HG02981 (cell line): ENCODE measurements around the gene KIAA1614.

Experiments
- ATAC-seq: cut with Tn5 transposase; IDR thresholded peaks from one replicate; pipeline ENCODE4 v1.9.1; 2021; ENCODE audit warnings: mild to moderate bottlenecking, moderate library complexity; ENCODE audit not compliant: unreplicated experiment

Gene KIAA1614

GRCh38 chr1:180923021-180923841 lies 10.5 kb downstream of the KIAA1614 start:
- ATAC-seq, result no peak

GRCh38 chr1:180923887-180924286 lies 11.2 kb downstream of the KIAA1614 start:
- ATAC-seq, result no peak

GRCh38 chr1:180924939-180925338 lies 12.2 kb downstream of the KIAA1614 start:
- ATAC-seq, result no peak

GRCh38 chr1:180925471-180926051 lies 12.9 kb downstream of the KIAA1614 start:
- ATAC-seq, result no peak

- ATAC-seq, result peak; percentile 37
Measured at GRCh38 chr1:180926164-180926981, 13.7 kb downstream of the KIAA1614 start.

- ATAC-seq, result no peak
Measured at GRCh38 chr1:180927348-180927747, 14.7 kb downstream of the KIAA1614 start.

GRCh38 chr1:180927841-180928240 lies 15.1 kb downstream of the KIAA1614 start:
- no peak for ATAC-seq

GRCh38 chr1:180928331-180929230 lies 15.9 kb downstream of the KIAA1614 start:
- ATAC-seq, result no peak

- no peak for ATAC-seq
Measured at GRCh38 chr1:180929389-180929788, 16.7 kb downstream of the KIAA1614 start.

- no peak for ATAC-seq
Measured at GRCh38 chr1:180930687-180931086, 18.0 kb downstream of the KIAA1614 start.

- no peak for ATAC-seq
Measured at GRCh38 chr1:180931529-180931928, 18.8 kb downstream of the KIAA1614 start.

- no peak for ATAC-seq
Measured at GRCh38 chr1:180932378-180932777, 19.7 kb downstream of the KIAA1614 start.

- no peak for ATAC-seq
Measured at GRCh38 chr1:180933141-180933540, 20.4 kb downstream of the KIAA1614 start.

GRCh38 chr1:180934563-180934962 lies 21.9 kb downstream of the KIAA1614 start:
- no peak for ATAC-seq

GRCh38 chr1:180935326-180936109 lies 22.8 kb downstream of the KIAA1614 start:
- no peak for ATAC-seq

- no peak for ATAC-seq
Measured at GRCh38 chr1:180936110-180937011, 23.7 kb downstream of the KIAA1614 start.

GRCh38 chr1:180937012-180937372 lies 24.3 kb downstream of the KIAA1614 start:
- no peak for ATAC-seq

- no peak for ATAC-seq
Measured at GRCh38 chr1:180937624-180938225, 25.0 kb downstream of the KIAA1614 start.
